ENCODE data around the gene LRRC32. TPM values are rescaled to one million over a fixed set of nuclear protein-coding genes. Genes with fewer than 3 reads are reported as not detected.

The LRRC32 gene
- total RNA-seq, 1 donor from 2014 or later = 66.3 TPM

DNA sequence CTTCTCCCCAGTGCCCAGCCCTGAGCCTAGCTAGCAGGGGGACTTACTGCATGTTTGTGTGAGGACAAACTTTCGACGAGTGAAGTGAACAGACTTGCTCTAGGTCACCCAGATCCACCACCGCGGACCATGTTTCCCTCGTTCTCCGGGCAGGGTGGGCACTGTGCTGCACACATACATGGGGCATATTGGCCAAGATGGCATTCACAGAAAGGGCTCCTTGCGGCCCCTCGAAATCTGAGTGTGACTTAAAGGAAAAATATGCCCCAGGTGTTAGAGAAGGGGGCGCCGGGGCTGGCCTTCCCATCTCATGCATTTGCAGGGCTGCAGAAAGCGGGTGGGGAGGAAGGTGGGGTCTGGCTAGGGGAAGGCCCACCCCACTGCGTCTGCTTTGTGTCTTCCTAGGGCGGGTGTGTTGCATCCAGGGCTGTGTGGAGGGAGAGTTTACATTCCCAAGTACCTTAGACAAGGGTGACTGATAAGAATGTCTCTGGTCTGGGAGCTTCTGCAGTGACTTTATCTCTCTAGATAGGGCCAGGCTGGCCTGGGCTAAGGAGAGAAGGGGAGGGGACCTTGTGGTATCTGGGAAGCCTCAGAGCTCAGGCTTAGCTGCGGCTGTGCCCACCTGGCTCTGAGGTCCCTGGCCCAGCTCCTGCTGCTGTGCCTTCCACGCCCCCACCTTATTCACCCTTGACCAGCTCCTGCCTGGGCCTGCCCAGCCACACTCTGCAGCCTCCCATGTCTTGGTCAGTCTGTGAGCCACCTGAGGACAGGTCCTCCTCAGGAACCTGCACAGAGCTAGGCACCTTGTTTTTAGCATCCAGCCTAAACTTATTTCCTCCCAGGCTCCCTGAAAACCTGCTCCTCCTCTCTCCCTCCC, 45.8 kb downstream of the LRRC32 start:
- no peak overlapping the region for H3K4me3 ChIP-seq
- TF ChIP-seq, protein P1, sequence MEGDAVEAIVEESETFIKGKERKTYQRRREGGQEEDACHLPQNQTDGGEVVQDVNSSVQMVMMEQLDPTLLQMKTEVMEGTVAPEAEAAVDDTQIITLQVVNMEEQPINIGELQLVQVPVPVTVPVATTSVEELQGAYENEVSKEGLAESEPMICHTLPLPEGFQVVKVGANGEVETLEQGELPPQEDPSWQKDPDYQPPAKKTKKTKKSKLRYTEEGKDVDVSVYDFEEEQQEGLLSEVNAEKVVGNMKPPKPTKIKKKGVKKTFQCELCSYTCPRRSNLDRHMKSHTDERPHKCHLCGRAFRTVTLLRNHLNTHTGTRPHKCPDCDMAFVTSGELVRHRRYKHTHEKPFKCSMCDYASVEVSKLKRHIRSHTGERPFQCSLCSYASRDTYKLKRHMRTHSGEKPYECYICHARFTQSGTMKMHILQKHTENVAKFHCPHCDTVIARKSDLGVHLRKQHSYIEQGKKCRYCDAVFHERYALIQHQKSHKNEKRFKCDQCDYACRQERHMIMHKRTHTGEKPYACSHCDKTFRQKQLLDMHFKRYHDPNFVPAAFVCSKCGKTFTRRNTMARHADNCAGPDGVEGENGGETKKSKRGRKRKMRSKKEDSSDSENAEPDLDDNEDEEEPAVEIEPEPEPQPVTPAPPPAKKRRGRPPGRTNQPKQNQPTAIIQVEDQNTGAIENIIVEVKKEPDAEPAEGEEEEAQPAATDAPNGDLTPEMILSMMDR (IDR thresholded peaks at IDR 0.05) = no peak
- TF ChIP-seq POLR2AphosphoS5 (IDR thresholded peaks at IDR 0.05; ENCODE audit: insufficient read depth in 1 of 2, low read depth in 1 of 2) (no peak), POLR2A (IDR thresholded peaks at IDR 0.05) (no peak)
- H3K27ac ChIP-seq = no peak overlapping the region
- intact Hi-C loops (cut with DNase I) = no loop called here
- no peaks in the 10 kb centered on the region for H3K36me3 ChIP-seq
- H3K27me3 ChIP-seq = no peaks in the 10 kb centered on the region
- H3K9me3 ChIP-seq = no peaks in the 10 kb centered on the region
- peaks cover 24% of the 10 kb centered on the region for H3K4me1 ChIP-seq
- peak; percentile 77 to 92 for DNase-seq (ENCODE audit: extremely low spot score in 2 of 2)

DNA sequence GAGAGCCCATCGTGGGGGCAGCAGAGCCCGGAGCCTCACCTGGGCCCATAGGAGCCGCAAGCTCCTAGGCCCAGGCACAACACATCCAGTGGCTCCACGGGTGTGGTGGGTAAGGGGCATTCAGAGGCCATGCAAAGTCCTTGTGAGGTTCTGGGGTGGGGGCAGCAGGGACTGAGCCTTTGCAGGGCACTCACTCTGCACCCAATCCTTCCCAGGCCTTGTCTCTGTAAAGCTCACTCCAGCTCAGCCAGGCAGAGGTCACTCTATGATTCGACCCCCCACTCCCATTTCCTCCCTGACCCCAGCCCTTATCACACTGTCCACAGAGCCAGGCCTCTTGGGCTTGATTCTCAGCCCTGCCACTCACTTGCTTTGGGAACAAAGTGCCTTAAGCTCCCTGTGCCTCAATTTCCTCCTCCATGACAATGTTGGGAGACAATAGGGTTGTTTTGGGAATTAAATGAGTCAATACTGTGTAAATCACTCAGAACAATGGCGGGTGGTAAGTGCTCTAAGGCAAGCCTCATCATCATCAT, 46.6 kb downstream of the LRRC32 start:
- no peak for TF ChIP-seq POLR2A (IDR thresholded peaks at IDR 0.05)
- no peak overlapping the region for H3K27ac ChIP-seq
- H3K9me3 ChIP-seq = no peaks in the 10 kb centered on the region
- peak in 1 of 2 donors; percentile 75 for DNase-seq (ENCODE audit: extremely low spot score in 2 of 2)
- H3K36me3 ChIP-seq = no peaks in the 10 kb centered on the region
- H3K4me1 ChIP-seq = peaks cover 16% of the 10 kb centered on the region
- H3K4me3 ChIP-seq = no peak overlapping the region
- no peaks in the 10 kb centered on the region for H3K27me3 ChIP-seq
- intact Hi-C loops (cut with DNase I) = no loop called here

DNA sequence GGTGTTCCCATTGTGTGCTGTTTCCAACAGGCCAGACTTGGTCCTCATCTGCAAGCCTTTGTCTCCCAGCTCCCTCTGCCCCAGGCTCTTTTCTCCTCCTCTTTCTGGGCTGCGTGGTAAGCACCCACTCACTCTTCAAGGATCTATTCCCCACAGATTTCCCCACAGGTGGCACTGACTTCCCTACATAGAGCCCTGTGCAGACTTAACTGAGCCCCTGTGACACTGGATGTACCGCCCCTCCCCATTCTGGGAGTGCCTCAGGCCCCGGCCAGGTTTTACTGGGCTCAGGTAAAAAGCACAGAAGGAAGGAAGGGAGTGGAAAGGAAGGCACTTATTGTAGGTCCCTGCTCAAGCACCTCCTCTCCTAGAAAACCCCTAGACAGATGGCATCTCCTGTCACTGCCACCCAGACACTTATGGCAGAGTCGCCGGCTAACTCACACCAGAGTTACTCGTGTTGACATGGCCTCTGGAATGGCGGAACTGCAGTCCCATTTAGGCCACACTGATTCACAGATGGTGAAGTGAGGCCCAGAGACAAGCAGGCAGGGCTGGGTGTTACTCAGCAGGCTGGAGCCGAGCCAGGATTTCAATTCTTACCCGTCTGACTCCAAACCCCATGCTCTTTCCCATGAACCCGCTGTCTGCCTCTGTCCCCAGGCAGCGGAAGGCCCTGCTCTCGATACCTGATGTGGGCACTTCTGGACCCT, 47.2 kb downstream of the LRRC32 start:
- peak in 1 of 2 donors; percentile 90 for DNase-seq (ENCODE audit: extremely low spot score in 2 of 2)
- no peak overlapping the region for H3K27ac ChIP-seq
- no peaks in the 10 kb centered on the region for H3K9me3 ChIP-seq
- H3K4me1 ChIP-seq = peaks cover 14% of the 10 kb centered on the region
- TF ChIP-seq, protein P1 (IDR thresholded peaks at IDR 0.05) = no peak
- TF ChIP-seq POLR2AphosphoS5 (IDR thresholded peaks at IDR 0.05; ENCODE audit: insufficient read depth in 1 of 2, low read depth in 1 of 2) (no peak), POLR2A (IDR thresholded peaks at IDR 0.05) (no peak)
- H3K36me3 ChIP-seq = no peaks in the 10 kb centered on the region
- H3K27me3 ChIP-seq = no peaks in the 10 kb centered on the region
- intact Hi-C loops (cut with DNase I) = no loop called here
- no peak overlapping the region for H3K4me3 ChIP-seq

DNA sequence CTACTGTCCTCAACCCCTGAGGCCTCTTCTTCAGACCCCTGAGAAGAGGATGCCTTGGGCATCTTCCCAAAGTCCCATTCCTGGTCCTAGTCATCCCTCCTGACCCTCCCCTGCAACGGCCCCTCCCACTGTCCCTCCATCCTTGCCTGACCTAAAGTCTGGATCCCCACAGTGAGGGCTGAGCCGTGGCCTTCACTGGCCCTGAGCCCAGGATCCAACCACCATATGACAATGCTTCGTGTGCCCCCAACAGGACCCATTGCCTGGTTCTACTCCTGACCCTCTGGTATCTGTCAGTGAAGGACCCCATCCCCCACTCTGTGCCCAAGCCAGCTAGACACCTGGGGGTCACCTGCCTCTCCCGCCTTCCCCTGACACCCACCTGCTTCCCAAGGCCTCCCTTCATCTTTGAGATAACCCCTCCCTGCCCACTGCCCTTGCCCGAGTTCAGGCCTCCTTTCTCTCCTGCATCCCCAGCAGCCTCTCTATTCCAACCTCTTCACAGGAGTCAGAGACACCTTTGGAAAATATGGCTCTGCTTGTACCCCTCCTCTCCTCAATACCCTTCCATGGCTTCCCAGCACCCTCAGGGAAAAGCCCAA, 48.0 kb downstream of the LRRC32 start:
- Histone ChIP-seq H3K36me3 (no peaks in the 10 kb centered on the region), H3K27me3 (no peaks in the 10 kb centered on the region), H3K27ac (no peak overlapping the region), H3K4me1 (peaks cover 14% of the 10 kb centered on the region), H3K9me3 (no peaks in the 10 kb centered on the region), H3K4me3 (no peak overlapping the region)
- DNase-seq (ENCODE audit: extremely low spot score in 2 of 2) = peak in 1 of 2 donors; percentile 94
- TF ChIP-seq, protein P1 (IDR thresholded peaks at IDR 0.05) = no peak
- TF ChIP-seq POLR2AphosphoS5 (IDR thresholded peaks at IDR 0.05; ENCODE audit: insufficient read depth in 1 of 2, low read depth in 1 of 2) (no peak), POLR2A (IDR thresholded peaks at IDR 0.05) (no peak)
- intact Hi-C loops (cut with DNase I) = no loop called here

DNA sequence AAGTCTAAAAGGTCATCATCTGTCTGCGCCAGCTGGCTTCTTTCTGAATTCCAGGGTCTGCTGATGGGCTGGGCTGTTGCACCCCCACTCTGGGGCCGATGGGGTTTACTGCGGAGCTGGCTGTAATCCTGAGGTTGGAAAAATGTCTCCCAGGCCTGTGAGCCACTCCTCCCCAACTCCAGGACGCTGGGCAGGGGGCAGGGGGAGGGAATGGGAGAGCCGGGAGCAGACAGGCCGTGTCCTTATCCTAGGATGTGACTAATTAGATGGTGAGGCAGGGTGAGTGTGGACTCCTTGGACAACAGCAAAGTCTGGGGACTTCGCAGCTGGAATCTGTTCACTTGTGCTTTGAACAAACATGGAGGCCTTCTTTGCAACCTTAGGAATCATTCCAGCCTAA, 48.7 kb downstream of the LRRC32 start:
- Histone ChIP-seq H3K27me3 (no peaks in the 10 kb centered on the region), H3K9me3 (no peaks in the 10 kb centered on the region), H3K4me1 (peaks cover 21% of the 10 kb centered on the region), H3K36me3 (no peaks in the 10 kb centered on the region), H3K4me3 (no peak overlapping the region), H3K27ac (no peak overlapping the region)
- TF ChIP-seq POLR2AphosphoS5 (IDR thresholded peaks at IDR 0.05; ENCODE audit: insufficient read depth in 1 of 2, low read depth in 1 of 2) (no peak), POLR2A (IDR thresholded peaks at IDR 0.05) (no peak)
- TF ChIP-seq, protein P1 (IDR thresholded peaks at IDR 0.05) = no peak
- intact Hi-C loops (cut with DNase I) = no loop called here
- DNase-seq (ENCODE audit: extremely low spot score in 2 of 2) = no peak

Data from vagina (tissue), 2 donors.